Uterus (tissue), 2 donors: ENCODE data around the gene YTHDF1.

Experiments used
- POLR2A ChIP-seq, 2 donors: fragments of 450-650 bp; IDR thresholded peaks; one replicate each; pipeline ENCODE4 v1.6.1; 2016; ENCODE audit warnings: antibody characterized with exemption in 2 of 2, mild to moderate bottlenecking in 1 of 2, moderate library complexity in 1 of 2
- TF ChIP-seq, protein P1 (sequence below), 4 experiments: fragments of 200-600 bp in 2 of 4; fragments of 450-650 bp in 2 of 4; sonication (generic) in 2 of 4; IDR thresholded peaks; one replicate each; pipeline ENCODE4 v1.5.1; 2016 to 2019; ENCODE audit warnings: antibody characterized with exemption in 4 of 4, mild to moderate bottlenecking in 2 of 4, moderate library complexity in 1 of 4

DNA sequence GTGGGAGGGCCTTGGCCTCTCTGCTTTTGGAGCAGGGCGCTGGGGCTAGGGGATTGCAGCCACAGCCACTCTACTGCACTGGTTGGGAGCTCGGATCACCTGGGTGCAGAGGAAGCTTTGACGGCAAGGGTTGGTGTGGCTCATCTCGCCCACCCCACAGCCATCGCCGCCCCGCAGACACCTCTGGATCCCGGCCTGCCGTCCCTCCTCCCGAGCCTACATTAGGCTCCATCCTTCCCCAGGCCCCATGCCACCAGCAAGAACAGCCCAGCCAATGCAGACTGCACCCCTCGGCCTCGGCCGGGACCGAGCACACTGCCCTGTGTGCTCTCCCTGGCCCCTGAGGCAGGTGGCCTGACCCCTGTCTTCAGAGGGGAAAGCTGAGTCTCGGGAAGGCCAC, 44.6 kb upstream of the YTHDF1 start:
- TF ChIP-seq, protein P1, sequence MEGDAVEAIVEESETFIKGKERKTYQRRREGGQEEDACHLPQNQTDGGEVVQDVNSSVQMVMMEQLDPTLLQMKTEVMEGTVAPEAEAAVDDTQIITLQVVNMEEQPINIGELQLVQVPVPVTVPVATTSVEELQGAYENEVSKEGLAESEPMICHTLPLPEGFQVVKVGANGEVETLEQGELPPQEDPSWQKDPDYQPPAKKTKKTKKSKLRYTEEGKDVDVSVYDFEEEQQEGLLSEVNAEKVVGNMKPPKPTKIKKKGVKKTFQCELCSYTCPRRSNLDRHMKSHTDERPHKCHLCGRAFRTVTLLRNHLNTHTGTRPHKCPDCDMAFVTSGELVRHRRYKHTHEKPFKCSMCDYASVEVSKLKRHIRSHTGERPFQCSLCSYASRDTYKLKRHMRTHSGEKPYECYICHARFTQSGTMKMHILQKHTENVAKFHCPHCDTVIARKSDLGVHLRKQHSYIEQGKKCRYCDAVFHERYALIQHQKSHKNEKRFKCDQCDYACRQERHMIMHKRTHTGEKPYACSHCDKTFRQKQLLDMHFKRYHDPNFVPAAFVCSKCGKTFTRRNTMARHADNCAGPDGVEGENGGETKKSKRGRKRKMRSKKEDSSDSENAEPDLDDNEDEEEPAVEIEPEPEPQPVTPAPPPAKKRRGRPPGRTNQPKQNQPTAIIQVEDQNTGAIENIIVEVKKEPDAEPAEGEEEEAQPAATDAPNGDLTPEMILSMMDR (IDR thresholded peaks at IDR 0.05): no peak
- no peak for TF ChIP-seq POLR2A (IDR thresholded peaks at IDR 0.05)
